IMR-90 (cell line): ENCODE measurements around the gene PI4KA. TPM values are rescaled to one million over a fixed set of nuclear protein-coding genes. Genes with fewer than 3 reads are reported as not detected.

Experiments used
- ATAC-seq: fragments of 200-7000 bp; cut with Tn5 transposase; 2 replicates; pipeline ENCODE4 v1.9.1; 2020; ENCODE audit warnings: low read depth, mild to moderate bottlenecking, moderate library complexity
- BruUV-seq: library from RNA; stranded (reverse); fragments of 400-500 nt; replicated peaks from 2 replicates; lab custom pipeline; 2021; lab: Mats Ljungman, UMichigan
- CTCF ChIA-PET: fragments of 300-600 bp; formaldehyde crosslinking; extraction: SDS; loops from one replicate; lab custom pipeline; 2021; ENCODE audit warnings: antibody characterized with exemption; lab: Yijun Ruan, JAX
- POLR2A ChIA-PET: fragments of 300-600 bp; sonication (Branson Sonifier 250); formaldehyde crosslinking; loops from one replicate; lab custom pipeline; 2022; ENCODE audit warnings: antibody characterized with exemption; ENCODE audit not compliant: unreplicated experiment; lab: Charles Lee
- DNase-seq: peaks from one replicate; pipeline ENCODE4 v3.0.0; 2013
- H2AFZ ChIP-seq: replicated peaks from 2 replicates; pipeline ENCODE3; 2013; ENCODE audit warnings: low read length, mild to moderate bottlenecking; ENCODE audit not compliant: poor library complexity
- H2AK5ac ChIP-seq: 2 replicates; pipeline ENCODE4 v1.6.1; 2013; ENCODE audit warnings: low read depth, low read length, inconsistent platforms
- H2AK9ac ChIP-seq: replicated peaks from 2 replicates; pipeline ENCODE3; 2013; ENCODE audit warnings: mild to moderate bottlenecking, low read depth, low read length, moderate library complexity; ENCODE audit not compliant: poor library complexity
- H2BK120ac ChIP-seq: 2 replicates; pipeline ENCODE4 v1.6.1; 2013; ENCODE audit warnings: low read depth, low read length, inconsistent platforms
- H2BK15ac ChIP-seq: 3 replicates; pipeline ENCODE4 v1.6.1; 2013; ENCODE audit warnings: low read depth, low read length, inconsistent platforms
- H2BK20ac ChIP-seq: 2 replicates; pipeline ENCODE4 v1.6.1; 2013; ENCODE audit warnings: low read depth, mild to moderate bottlenecking, inconsistent platforms, low read length, moderate library complexity
- H2BK5ac ChIP-seq: 2 replicates; pipeline ENCODE4 v1.6.1; 2013; ENCODE audit warnings: mild to moderate bottlenecking, low read depth, low read length, inconsistent platforms; ENCODE audit not compliant: poor library complexity, severe bottlenecking
- H3K14ac ChIP-seq: replicated peaks from 2 replicates; pipeline ENCODE4 v1.6.1; 2013; ENCODE audit warnings: low read depth, low read length, inconsistent platforms
- H3K18ac ChIP-seq: 2 replicates; pipeline ENCODE4 v1.6.1; 2013; ENCODE audit warnings: low read depth, low read length, control low read depth
- H3K23ac ChIP-seq: 2 replicates; pipeline ENCODE4 v1.6.1; 2013; ENCODE audit warnings: low read depth, low read length, inconsistent platforms
- H3K27ac ChIP-seq: 2 replicates; pipeline ENCODE4 v1.5.1; 2013; ENCODE audit warnings: mild to moderate bottlenecking, control low read depth, low read length; ENCODE audit not compliant: insufficient read depth
- H3K27me3 ChIP-seq: 2 replicates; pipeline ENCODE4 v1.6.1; 2013; ENCODE audit warnings: low read length; ENCODE audit not compliant: control insufficient read depth, insufficient read depth
- H3K36me3 ChIP-seq: 2 replicates; pipeline ENCODE4 v1.6.1; 2013; ENCODE audit warnings: low read length, mixed read lengths; ENCODE audit not compliant: control insufficient read depth, insufficient read depth
- H3K4ac ChIP-seq: 2 replicates; pipeline ENCODE4 v1.6.1; 2013; ENCODE audit warnings: low read depth, low read length, inconsistent platforms
- H3K4me1 ChIP-seq: 2 replicates; pipeline ENCODE4 v1.6.1; 2013; ENCODE audit warnings: low read length, mixed read lengths; ENCODE audit not compliant: control insufficient read depth, insufficient read depth
- H3K4me2 ChIP-seq: 2 replicates; pipeline ENCODE4 v1.6.1; 2013; ENCODE audit warnings: low read depth, mild to moderate bottlenecking, control low read depth, low read length, moderate library complexity
- H3K4me3 ChIP-seq: 2 replicates; pipeline ENCODE4 v1.5.1; 2013; ENCODE audit warnings: low read depth, mild to moderate bottlenecking, control low read depth, low read length, moderate library complexity; ENCODE audit not compliant: insufficient read depth
- H3K56ac ChIP-seq: 2 replicates; pipeline ENCODE4 v1.6.1; 2013; ENCODE audit warnings: low read length, inconsistent platforms; ENCODE audit not compliant: insufficient read depth; ENCODE audit errors: extremely low read depth
- H3K79me1 ChIP-seq, 2 experiments: 2 replicates each; pipeline ENCODE4 v1.6.1; 2013; ENCODE audit warnings: low read length in 2 of 2, inconsistent platforms in 1 of 2, low read depth in 1 of 2
- H3K9ac ChIP-seq: 2 replicates; pipeline ENCODE4 v1.6.1; 2013; ENCODE audit warnings: low read depth, low read length, control low read depth
- H3K9me1 ChIP-seq: 2 replicates; pipeline ENCODE4 v1.6.1; 2013; ENCODE audit warnings: low read length, inconsistent platforms; ENCODE audit not compliant: insufficient read depth
- H3K9me3 ChIP-seq: 2 replicates; pipeline ENCODE4 v1.6.1; 2013; ENCODE audit warnings: low read length; ENCODE audit not compliant: control insufficient read depth, insufficient read depth
- H4K20me1 ChIP-seq: 2 replicates; pipeline ENCODE4 v1.6.1; 2013; ENCODE audit warnings: low read length, inconsistent platforms; ENCODE audit not compliant: insufficient read depth
- H4K5ac ChIP-seq: 2 replicates; pipeline ENCODE4 v1.6.1; 2013; ENCODE audit warnings: mild to moderate bottlenecking, low read depth, low read length, control low read depth
- H4K8ac ChIP-seq, 2 experiments: 2 replicates each; pipeline ENCODE4 v1.6.1; 2013; ENCODE audit warnings: low read depth in 2 of 2, low read length in 2 of 2, control low read depth in 1 of 2, inconsistent platforms in 1 of 2
- H4K91ac ChIP-seq: 2 replicates; pipeline ENCODE4 v1.6.1; 2013; ENCODE audit warnings: low read depth, low read length, inconsistent platforms; ENCODE audit not compliant: insufficient read depth
- BHLHE40 ChIP-seq: fragments of 150-350 bp; IDR thresholded peaks from 2 replicates; pipeline ENCODE4 v1.6.1; 2016; ENCODE audit warnings: mild to moderate bottlenecking, low read depth, low read length
- CHD1 ChIP-seq: IDR thresholded peaks from 2 replicates; pipeline ENCODE4 v1.6.1; 2012; ENCODE audit warnings: low read depth, low read length, improper control_type of control experiment
- FOS ChIP-seq: fragments of 150-350 bp; IDR thresholded peaks from 2 replicates; pipeline ENCODE4 v1.6.1; 2016; ENCODE audit warnings: low read depth, low read length
- MAFK ChIP-seq: IDR thresholded peaks from 2 replicates; pipeline ENCODE4 v1.6.1; 2012; ENCODE audit warnings: low read depth, low read length, improper control_type of control experiment
- MAZ ChIP-seq: IDR thresholded peaks from 2 replicates; pipeline ENCODE4 v1.6.1; 2012; ENCODE audit warnings: low read depth, mild to moderate bottlenecking, low read length, improper control_type of control experiment, moderate library complexity, borderline replicate concordance
- NFE2L2 ChIP-seq: fragments of 150-350 bp; IDR thresholded peaks from 2 replicates; pipeline ENCODE4 v1.6.1; 2016; ENCODE audit warnings: low read depth, mild to moderate bottlenecking, low read length
- POLR2A ChIP-seq: IDR thresholded peaks from 2 replicates; pipeline ENCODE4 v1.6.1; 2012; ENCODE audit warnings: mild to moderate bottlenecking, low read depth, low read length
- RAD21 ChIP-seq: IDR thresholded peaks from 2 replicates; pipeline ENCODE4 v1.6.1; 2012; ENCODE audit warnings: low read length, improper control_type of control experiment
- RFX5 ChIP-seq: IDR thresholded peaks from 2 replicates; pipeline ENCODE4 v1.8.0; 2012; ENCODE audit warnings: low read depth, mild to moderate bottlenecking, low read length, moderate library complexity
- SMC3 ChIP-seq: fragments of 150-350 bp; IDR thresholded peaks from 2 replicates; pipeline ENCODE4 v1.6.1; 2016; ENCODE audit warnings: low read depth, mild to moderate bottlenecking, antibody characterized with exemption, low read length, moderate library complexity
- WGBS, 2 experiments: methylation state at CpG; one replicate each; pipeline versions ENCODE4 v1.1.5 to v1.1.7; 2013; ENCODE audit warnings: missing lambda C conversion rate in 2 of 2; ENCODE audit not compliant: insufficient read length in 1 of 2; ENCODE audit errors: extremely low coverage in 2 of 2; 5-methylcytosine and 5-hydroxymethylcytosine counted together
- dilution Hi-C: fragments of 300-500 bp; cut with HindIII; formaldehyde crosslinking; loops from one replicate; pipeline ENCODE4 v1.14.3; 2018; ENCODE audit warnings: low sequenced_read_pairs; ENCODE audit not compliant: unreplicated experiment
- in situ Hi-C: fragments of 300-500 bp; cut with MboI; formaldehyde crosslinking; loops from 3 replicates; pipeline ENCODE4 v1.14.3; 2019; ENCODE audit warnings: low sequenced_read_pairs, inconsistent platforms, mixed read lengths
- intact Hi-C: fragments of 100-400 bp; cut with micrococcal nuclease; formaldehyde crosslinking; loops from 2 replicates; pipeline ENCODE4 v1.10.0; 2022
- polyA plus RNA-seq, 3 experiments: library from polyadenylated mRNA; depleted of rRNA; stranded (reverse); fragments of >200 nt; gene quantifications; 2 replicates each; pipeline ENCODE4 v1.2.3, GENCODE V29; 2012; ENCODE audit warnings: low replicate concordance in 1 of 3
- total RNA-seq: library from RNA; depleted of rRNA; stranded (reverse); fragments of >200 nt; gene quantifications from 2 replicates; pipeline ENCODE4 v1.2.3, GENCODE V29; 2012
- TF ChIP-seq, protein P1 (sequence below): conservative IDR thresholded peaks from 2 replicates; pipeline ENCODE4 v1.5.1; 2012; ENCODE audit warnings: mild to moderate bottlenecking, low read depth, low read length, improper control_type of control experiment

PI4KA gene
- total and polyA plus RNA-seq, 2 of the 4 experiments (the other 2 are of a cell fraction) = 16.8 to 35.5 TPM

DNA sequence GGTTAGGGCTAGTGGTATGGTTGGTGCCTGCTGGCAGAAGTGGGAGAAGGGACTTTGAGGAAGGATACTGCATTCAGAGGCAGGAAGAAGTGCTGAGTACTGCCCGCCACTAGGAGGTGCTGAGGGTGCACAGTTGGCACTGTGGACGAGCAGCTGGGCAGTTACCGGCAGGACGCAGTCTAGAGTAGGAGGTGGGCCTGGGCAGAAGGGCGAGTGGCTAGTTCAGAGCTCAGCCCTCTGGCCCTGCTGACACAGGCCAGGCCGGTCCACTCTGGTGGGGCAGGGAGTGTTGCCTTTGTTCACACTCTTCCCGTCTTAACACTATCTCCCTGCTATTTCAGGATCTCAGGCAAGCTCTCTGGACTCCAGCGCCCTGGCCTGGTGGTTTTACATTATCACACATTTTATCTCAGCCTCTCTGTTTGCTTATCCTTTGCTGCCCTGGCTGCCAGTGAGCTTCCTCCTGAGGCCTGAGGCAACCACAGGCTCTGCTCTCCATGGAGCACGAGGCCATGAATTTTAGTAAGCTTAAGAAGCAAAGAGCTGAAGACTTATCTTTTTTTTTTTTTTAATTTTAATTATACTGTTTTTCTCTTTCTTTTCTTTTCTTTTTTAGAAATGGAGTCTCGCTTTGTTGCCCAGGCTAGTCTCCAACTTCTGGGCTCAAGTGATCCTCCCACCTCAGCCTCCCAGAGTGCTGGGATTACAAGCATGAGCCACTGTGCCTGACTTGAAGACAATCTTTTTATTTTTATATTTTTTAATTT lies 27.1 kb upstream of the PI4KA start:
- Histone ChIP-seq H2AK5ac (peak overlapping the region; percentile 41; the same call in 1 of the 2 replicates), H3K9ac (peak overlapping the region; percentile 10; the same call in 1 of the 2 replicates), H2BK20ac (no peak overlapping the region), H4K8ac (peak overlapping the region in 1 of 2 experiments; percentile 45; a peak in 1 of 4 replicates), H2AK9ac (peak overlapping the region; percentile 74), H3K14ac (peak overlapping the region; percentile 16; the same call in 1 of the 2 replicates), H2AFZ (peak overlapping the region; percentile 88), H3K18ac (no peak overlapping the region), H3K27ac (peak overlapping the region; percentile 41), H3K23ac (no peak overlapping the region), H4K91ac (peak overlapping the region; percentile 41; the same call in 1 of the 2 replicates), H2BK5ac (peak overlapping the region; percentile 1), H3K4me3 (no peak overlapping the region), H3K9me3 (no peaks in the 10 kb centered on the region), H3K56ac (no peak overlapping the region), H3K9me1 (no peaks in the 10 kb centered on the region), H3K4ac (peak overlapping the region; percentile 29; the same call in 1 of the 2 replicates), H4K5ac (no peak overlapping the region), H4K20me1 (peaks cover 8% of the 10 kb centered on the region), H2BK15ac (no peak overlapping the region), H3K27me3 (no peaks in the 10 kb centered on the region), H3K4me1 (peaks cover 5% of the 10 kb centered on the region), H3K4me2 (no peak overlapping the region), H2BK120ac (peak overlapping the region; percentile 2; the same call in 1 of the 2 replicates), H3K36me3 (peaks cover 36% of the 10 kb centered on the region), H3K79me1 (no peaks in the 10 kb centered on the region)
- intact Hi-C loops = loop anchor here (1.0 to 10.0 kb wide), 4 partner anchors 31 to 97 kb away; partner anchors contain the start of genes CRKL and LZTR1
- dilution Hi-C loops = no loop called here
- ChIA-PET CTCF (interaction anchor here (0.6 to 2.1 kb wide), 16 partner anchors 9 to 224 kb away, joined by 3 to 14 read pairs (median 5); partner anchors contain the start of genes CRKL and THAP7), POLR2A (no interaction called here)
- no TSS peak for BruUV-seq
- in situ Hi-C loops = no loop called here
- WGBS, 2 experiments = 20% methylated on average over 2 of the region's 10 CpGs; no CpG with 5 or more reads in 1 of the 2 experiments
- peak; percentile 99 for ATAC-seq
- peak; percentile 82 for DNase-seq
- TF ChIP-seq RAD21 (peak; percentile 96), MAFK (peak; percentile 45), BHLHE40 (no peak), POLR2A (no peak; the same call in 1 of the 2 replicates), MAZ (peak; percentile 50; the same call in 1 of the 2 replicates), SMC3 (peak; percentile 89), FOS (no peak), CHD1 (peak; percentile 82; the same call in 1 of the 2 replicates), NFE2L2 (no peak), RFX5 (no peak)
- TF ChIP-seq, protein P1, sequence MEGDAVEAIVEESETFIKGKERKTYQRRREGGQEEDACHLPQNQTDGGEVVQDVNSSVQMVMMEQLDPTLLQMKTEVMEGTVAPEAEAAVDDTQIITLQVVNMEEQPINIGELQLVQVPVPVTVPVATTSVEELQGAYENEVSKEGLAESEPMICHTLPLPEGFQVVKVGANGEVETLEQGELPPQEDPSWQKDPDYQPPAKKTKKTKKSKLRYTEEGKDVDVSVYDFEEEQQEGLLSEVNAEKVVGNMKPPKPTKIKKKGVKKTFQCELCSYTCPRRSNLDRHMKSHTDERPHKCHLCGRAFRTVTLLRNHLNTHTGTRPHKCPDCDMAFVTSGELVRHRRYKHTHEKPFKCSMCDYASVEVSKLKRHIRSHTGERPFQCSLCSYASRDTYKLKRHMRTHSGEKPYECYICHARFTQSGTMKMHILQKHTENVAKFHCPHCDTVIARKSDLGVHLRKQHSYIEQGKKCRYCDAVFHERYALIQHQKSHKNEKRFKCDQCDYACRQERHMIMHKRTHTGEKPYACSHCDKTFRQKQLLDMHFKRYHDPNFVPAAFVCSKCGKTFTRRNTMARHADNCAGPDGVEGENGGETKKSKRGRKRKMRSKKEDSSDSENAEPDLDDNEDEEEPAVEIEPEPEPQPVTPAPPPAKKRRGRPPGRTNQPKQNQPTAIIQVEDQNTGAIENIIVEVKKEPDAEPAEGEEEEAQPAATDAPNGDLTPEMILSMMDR = peak; percentile 96
